DND-41 (cell line): ENCODE data around the gene VPS13A.

Source experiments
- EZH2 ChIP-seq: IDR thresholded peaks from 3 replicates; pipeline ENCODE4 v1.6.1; 2012; ENCODE audit warnings: borderline replicate concordance, low read depth, mild to moderate bottlenecking, moderate library complexity, low read length, inconsistent platforms; ENCODE audit not compliant: severe bottlenecking
- TF ChIP-seq, protein P1 (sequence below): IDR thresholded peaks from 2 replicates; pipeline ENCODE4 v1.5.1; 2012; ENCODE audit warnings: borderline replicate concordance, low read length, moderate library complexity, mild to moderate bottlenecking; ENCODE audit not compliant: poor library complexity, severe bottlenecking; ENCODE audit errors: extremely low read depth

- no peak for TF ChIP-seq EZH2
- TF ChIP-seq, protein P1, sequence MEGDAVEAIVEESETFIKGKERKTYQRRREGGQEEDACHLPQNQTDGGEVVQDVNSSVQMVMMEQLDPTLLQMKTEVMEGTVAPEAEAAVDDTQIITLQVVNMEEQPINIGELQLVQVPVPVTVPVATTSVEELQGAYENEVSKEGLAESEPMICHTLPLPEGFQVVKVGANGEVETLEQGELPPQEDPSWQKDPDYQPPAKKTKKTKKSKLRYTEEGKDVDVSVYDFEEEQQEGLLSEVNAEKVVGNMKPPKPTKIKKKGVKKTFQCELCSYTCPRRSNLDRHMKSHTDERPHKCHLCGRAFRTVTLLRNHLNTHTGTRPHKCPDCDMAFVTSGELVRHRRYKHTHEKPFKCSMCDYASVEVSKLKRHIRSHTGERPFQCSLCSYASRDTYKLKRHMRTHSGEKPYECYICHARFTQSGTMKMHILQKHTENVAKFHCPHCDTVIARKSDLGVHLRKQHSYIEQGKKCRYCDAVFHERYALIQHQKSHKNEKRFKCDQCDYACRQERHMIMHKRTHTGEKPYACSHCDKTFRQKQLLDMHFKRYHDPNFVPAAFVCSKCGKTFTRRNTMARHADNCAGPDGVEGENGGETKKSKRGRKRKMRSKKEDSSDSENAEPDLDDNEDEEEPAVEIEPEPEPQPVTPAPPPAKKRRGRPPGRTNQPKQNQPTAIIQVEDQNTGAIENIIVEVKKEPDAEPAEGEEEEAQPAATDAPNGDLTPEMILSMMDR: no peak
These were observed 272.7 kb downstream of the VPS13A start for GRCh38 chr9:77450085-77450475.
